GM18867 (cell line): Measurements from ENCODE around the gene ZCCHC8.
"Not testable (repeated sequence)": the region's sequence is repeated elsewhere in the genome, so short reads cannot be mapped to it uniquely, and the experiment has no call there.

Source experiments
- ATAC-seq: cut with Tn5 transposase; IDR thresholded peaks from one replicate; pipeline ENCODE4 v1.9.1; 2021; ENCODE audit warnings: mild to moderate bottlenecking, moderate library complexity; ENCODE audit not compliant: unreplicated experiment

Gene ZCCHC8

DNA sequence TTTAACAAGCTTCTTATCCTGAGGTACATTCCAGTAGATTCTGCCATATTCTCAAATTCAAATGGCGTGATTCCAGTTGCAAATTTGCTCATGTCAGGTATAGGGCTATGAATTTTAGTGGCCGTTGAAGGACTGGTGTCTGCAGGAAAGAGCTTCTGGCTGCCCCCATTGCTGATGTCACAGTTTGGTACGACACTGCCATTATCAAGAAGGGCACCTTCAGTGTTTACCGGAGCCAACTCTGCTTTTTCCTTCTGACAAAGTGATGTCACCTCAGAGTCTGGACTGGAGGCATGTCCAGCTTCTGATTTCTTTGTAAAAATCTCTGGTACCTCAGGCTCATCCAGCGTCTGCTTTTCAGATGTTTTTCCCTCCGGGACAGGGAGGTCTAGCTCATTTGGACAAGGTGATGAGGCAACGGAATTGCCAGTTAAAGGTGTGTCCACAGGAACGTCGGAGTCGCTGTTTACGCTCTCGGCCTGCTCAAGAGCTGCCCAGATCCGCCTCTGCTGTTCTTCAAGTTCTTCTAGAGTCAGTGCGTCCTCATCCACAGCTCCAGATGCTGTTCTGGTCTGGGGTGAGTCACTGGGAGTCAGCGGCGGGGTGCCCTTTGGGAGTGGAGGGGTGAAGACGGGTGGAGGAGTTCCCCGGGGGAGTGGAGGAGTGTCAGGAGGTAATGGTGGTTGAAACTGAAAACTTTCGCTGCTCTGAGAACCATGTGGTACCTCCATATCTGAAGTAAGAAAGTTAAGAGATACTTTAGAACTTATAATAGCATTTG is 27.0 kb downstream of the ZCCHC8 start:
- no peak for ATAC-seq

DNA sequence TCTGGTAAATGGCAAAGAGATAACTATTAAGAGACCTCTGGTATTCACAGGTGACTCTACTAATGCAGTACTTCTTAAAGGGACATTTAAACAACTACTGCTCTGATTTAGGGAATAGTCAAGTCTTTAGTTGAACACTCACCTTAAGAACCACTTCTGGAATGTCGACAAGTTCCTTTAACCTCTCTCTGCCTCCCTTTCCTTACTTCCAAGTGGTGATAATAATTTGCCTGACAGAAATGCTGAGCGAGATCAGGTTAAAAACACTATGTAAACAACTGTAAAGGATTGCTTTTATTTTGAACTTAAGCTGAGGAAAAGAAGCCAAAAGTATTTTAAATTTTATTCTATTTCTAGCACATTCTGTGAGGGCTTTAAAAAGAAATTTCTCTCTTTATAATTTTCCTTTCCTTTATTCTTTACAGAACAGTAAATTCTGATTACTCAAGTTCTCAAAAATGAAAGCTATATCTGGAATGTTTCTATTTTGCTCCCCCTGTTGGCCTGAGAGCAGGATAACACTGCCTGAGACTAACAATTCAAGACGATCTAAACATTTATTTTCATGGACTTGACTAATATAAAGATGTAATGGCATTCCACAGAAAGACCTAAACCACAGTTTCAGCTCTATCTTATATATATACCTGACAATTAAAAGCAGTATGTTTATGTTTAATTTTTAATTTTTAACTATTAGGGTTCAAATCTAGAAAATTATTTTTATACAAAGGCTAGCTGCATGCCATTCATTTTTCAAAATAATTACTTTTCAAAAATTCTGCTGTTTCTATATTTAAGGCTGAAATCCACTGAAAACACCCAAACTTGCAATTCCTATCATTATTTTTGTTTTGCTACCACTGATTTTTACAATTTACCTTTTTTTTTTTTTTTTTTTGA is 29.2 kb downstream of the ZCCHC8 start:
- ATAC-seq: no peak

DNA sequence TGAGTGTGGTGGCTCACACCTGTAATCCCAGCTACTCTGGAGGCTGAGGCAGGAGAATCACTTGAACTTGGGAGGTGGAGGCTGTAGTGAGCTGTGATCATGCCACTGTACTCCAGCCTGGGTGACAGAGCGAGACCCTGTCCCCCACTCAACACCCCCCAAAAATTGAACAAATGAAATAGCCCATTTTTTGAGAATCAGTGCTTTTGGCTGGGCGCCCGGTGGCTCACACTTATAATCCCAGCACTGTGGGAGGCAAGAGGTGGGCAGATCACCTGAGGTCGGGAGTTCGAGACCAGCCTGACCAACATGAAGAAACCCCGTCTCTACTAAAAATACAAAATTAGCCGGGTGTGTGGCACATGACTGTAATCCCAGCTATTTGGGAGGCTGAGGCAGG is 30.2 kb downstream of the ZCCHC8 start:
- ATAC-seq: not testable (repeated sequence)

DNA sequence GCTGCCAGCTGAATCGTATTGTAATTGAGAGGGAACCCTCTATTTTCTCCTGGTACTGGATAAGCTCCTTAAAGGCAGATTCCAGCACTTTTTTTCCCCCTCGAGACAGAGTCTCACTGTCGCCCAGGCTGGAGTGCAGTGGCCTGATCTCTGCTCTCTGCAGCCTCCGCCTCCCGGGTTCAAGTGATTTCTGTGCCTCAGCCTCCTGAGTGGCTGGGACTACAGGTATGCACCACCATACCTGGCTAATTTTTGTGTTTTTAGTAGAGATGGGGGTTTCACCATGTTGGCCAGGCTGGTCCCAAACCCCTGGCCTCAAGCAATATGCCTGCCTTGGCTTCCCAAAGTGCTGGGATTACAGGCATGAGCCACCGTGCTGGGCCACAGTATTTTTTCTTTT is 30.9 kb downstream of the ZCCHC8 start:
- not testable (repeated sequence) for ATAC-seq

DNA sequence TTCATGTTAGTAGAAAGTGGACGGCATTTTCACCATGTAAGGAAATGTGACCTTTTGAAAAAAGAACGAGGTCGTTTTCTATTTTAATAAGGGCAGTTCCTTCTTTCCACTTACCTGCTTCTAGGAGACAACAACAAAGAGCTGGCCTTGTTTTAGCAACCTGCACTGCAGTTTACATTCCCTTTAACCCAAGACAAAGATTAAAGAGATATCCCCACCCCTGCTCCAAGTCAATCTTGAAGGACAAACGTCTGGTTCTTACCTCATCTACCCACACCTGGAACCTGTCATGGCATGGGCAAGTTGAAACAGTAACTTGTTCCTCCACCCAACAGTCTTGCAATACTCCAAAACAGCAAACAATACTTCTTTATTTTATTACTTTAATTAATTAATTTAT is 32.7 kb downstream of the ZCCHC8 start:
- ATAC-seq: no peak

DNA sequence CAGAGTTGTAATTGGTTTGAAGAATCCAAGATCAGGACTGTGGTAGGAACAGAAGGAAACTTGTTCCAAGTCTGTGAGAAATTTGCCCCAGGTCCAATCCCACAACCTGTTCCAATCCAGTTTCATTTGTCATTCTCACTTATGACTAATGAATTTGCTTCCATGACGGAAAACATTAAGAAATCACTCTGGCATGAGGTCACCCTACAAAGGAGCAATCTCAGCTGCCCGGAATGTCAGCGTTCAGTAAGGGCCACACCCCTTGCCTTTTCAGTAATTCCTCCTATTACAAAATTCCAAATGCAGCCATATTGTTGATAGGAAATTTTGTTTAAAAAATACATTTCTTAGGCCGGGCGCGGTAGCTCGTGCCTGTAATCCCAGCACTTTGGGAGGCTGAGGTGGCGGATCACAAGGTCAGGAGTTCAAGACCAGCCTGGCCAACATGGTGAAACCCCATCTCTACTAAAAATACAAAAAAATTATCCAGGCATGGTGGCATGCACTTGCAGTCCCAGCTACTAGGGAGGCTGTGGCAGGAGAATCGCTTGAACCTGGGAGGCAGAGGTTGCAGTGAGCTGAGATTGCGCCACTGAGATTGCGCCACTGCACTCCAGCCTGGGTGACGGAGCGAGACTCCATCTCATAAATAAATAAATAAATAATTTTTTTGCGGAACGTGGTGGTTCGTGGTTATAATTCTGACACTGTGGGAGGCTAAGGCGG is 36.3 kb downstream of the ZCCHC8 start:
- not testable (repeated sequence) for ATAC-seq

DNA sequence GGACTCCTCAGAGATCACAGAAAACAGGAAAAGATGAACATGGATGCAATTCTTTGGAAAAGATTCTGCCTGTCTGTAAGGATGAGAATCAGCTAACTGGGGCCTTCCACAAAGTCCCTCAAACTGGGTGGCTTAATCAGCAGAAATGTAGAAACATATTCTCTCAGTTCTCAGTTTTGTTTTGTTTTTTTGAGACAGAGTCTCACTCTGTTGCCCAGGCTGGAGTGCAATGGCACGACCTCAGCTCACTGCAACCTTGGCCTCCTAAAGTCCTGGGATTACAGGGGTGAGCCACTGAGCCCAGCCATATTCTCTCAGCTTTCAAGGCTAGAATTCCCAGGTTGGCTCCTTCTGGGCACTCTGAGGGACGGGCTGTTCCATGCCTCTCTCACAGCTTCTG is 40.1 kb downstream of the ZCCHC8 start:
- ATAC-seq: no peak

DNA sequence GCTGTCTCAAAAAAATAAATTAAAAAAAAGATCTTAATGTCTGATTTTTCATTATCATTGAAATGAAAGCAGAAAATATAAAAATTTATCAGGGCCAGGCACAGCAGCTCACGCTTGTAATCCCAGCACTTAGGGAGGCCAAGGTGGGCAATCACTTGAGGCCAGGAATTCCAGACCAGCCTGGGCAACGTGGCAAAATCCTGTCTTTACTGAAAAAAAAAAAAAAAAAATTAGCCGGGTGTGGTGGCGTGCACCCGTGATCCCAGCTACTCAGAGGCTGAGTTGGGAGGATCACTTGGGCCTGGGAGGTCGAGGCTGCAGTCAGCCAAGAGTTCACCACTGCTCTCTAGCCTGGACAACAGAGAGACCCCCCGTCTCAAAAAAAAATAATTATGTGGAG is 40.7 kb downstream of the ZCCHC8 start:
- no peak for ATAC-seq

DNA sequence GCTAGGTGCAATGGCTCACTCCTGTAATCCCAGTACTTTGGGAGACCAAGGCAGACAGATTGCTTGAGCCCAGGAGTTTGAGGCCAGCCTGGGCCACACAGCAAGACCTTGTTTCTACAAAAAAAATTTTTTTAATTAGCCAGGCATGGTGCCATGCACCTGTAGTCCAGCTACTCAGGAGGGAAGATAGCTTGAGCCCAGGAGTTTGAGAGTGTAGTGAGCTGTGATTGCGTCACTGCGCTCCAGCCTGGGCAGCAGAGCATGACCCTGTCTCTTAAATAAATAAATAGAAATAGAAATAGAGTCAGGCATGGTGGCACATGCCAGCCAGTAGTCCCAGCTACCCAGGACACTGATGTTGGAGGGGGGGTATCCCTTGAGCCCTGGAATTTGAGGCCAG is 41.5 kb downstream of the ZCCHC8 start:
- no peak for ATAC-seq

DNA sequence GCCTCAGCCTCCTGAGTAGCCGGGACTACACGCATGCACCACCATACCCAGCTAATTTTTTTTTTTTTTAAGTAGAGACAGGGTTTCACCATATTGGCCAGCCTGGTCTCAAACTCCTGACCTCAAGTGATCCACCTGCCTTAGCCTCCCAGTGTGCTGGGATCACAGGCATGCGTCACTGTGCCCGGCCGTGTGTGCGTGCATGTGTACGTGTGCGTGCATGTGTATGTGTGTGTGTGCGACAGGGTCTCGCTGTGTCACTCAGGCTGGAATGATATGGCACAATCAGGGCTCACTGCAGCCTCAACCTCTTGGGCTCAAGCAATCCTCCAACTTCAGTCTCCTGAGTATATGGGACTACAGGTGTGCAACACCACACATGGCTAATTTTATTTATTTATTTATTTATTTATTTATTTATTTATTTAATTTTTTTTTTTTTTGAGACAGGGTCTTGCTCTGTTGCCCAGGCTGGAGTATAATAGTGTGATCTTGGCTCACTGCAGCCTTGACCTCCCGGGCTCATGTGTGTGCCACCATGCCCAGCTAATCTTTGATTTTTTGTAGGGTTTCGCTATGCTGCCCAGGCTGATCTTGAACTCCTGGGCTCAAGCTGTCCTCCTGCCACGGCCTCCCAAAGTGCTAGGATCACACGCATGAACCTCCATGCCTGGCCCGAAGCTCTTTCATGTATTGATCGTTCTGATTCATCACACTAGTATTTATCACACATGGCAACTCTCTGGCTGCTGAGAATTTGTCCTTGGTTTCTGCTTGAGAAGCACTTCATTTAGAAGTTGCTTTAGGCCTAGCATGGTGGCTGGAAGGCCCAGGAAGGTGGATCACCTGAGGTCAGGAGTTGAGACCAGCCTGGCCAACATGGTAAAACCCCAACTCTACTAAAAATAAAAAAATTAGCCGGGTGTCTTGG is 42.4 kb downstream of the ZCCHC8 start:
- no peak for ATAC-seq

DNA sequence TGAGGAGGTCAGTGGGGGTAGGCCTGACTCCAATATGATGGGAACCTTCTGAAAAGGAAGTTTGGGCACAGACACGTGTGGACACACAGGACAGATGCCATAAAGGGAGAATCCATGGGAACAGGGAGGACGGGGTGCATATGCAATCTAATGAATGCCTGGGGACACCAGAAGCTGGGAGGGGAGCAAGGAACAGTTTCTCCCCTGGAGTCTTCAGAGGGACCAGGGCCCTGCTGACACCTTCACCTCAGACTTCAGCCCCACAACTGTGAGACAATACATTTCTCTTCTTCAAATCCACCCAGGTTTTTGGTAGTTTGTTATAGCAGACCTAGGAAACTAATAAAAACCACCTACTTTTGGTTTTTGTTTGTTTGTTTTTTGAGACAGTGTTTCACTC is 43.1 kb downstream of the ZCCHC8 start:
- ATAC-seq: no peak

DNA sequence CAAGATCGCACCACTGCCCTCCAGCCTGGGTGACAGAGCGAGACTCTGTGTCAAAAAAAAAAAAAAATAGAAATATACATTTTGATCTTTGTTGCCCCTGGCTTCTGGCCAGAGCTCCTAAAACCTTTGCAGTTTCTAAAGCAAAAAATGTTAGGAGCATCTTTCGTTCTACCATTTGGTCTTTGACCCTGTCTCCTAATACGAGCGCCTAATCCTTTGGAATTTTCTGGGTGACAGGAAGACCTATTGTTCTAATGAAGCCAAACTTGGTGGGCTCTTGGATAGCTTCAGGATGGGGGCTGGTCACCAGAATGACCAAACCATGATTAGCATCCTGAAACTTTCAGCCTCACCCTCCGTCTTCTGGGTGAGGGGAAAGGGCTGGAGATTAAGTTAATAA is 46.0 kb downstream of the ZCCHC8 start:
- no peak for ATAC-seq

DNA sequence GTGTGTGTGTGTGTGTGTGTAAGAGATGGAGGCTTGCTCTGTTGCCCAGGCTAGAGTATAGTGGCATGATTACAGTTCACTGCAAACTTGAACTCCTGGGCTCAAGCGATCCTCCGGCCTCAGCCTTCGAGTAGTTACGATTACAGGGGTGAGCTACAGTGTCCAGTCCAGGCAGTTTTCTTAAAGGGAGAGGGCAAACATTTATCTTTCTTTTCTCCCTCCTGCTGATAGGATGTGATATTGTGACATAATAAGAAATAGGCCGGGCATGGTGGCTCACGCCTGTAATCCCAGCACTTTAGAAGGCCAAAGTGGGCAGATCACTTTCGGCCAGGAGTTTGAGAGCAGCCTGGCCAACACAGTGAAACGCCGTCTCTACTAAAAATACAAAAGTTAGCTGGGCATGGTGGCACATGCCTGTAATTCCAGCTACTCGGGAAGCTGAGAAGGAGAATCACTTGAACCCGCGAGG is 46.4 kb downstream of the ZCCHC8 start:
- no peak for ATAC-seq

DNA sequence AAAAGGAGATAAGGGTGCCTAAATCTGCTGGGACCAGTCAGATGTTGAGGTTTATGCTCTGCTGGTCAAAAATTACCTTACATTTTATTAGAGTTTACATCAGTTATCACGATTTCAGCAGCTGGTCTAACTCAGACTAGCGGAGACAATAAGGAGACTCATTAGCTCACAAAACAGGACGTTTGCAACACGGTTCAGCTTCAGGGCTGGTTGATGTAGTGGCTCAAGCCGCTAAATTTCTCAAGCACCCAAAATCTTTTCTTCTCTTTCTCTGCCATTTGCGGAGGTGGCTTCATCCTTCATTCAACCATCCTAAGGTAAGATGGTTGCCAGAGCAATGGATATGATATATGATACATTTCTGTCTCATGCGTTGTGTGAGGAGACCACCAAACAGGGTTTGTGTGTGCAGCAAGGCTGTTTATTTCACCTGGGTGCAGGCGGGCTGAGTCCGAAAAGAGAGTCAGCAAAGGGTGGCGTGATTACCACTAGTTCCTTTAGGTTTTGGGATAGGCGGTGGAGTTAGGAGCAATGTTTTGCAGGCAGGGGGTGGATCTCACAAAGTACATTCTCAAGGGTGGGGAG is 47.9 kb downstream of the ZCCHC8 start:
- no peak for ATAC-seq

DNA sequence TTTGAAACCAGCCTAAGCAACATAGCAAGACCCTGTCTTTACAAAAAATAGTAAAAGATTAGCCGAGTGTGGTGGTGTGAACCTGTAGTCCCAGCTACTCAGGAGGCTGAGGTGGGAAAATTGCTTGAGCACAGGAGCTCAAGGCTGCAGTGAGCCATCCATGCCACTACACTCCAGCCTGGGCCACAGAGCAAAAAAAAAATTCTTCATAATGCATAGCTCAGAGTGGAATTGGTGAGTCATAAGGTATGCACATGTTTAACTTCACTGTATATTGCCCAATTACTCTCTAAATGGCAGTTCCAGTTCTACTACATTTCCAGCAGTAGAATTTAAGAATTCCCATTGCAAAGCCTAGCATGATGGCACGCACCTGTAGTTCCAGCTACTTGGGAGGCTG is 51.4 kb downstream of the ZCCHC8 start:
- ATAC-seq: no peak

DNA sequence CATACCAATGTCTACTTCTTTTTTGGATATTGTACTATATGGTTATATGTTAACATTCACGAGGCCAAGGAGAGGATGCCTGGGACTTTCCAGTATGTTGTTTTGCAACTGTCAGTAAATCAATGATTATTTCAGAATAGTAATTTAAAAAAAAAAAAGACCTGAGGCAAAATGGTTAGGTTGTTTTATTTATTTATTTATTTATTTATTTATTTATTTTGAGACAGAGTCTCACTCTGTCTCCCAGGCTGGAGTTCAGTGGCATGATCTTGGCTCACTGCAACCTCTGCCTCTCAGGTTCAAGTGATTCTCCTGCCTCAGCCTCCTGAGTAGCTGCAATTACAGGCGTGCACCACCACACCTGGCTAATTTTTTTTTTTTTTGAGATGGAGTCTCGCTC is 52.9 kb downstream of the ZCCHC8 start:
- not testable (repeated sequence) for ATAC-seq

DNA sequence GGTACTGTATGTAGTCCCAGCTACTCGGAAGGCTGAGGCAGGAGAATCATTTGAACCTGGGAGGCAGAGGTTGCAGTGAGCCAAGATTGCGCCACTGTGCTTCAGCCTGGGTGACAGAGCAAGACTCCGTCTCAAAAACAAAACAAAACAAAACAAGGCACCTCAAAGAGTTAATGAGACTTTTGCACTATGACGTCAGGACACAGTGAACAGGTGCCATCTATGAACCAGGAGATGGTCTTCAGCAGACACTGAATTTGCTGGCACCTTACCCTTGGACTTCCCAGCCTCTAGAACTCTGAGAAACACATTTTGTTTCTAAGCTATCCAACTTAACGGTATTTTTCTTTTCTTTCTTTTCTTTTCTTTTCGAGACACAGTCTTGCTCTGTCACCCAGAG is 54.3 kb downstream of the ZCCHC8 start:
- ATAC-seq: not testable (repeated sequence)

DNA sequence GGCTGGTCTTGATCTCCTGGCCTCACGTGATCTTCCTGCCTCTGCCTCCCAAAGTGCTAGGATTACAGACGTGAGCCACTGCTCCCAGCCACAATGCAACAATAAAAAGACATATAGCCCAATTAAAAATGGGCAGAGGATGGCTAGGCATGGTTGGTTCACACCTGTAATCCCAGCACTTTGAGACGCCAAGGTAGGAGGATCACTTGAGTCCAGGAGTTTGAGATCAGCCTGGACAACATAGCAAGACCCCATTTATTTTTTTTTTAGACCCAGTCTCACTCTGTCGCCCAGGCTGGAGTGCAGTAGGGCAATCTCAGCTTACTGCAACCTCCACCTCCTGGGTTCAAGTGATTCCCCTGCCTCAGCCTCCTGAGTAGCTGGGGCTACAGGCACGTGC is 56.7 kb downstream of the ZCCHC8 start:
- ATAC-seq: not testable (repeated sequence)

DNA sequence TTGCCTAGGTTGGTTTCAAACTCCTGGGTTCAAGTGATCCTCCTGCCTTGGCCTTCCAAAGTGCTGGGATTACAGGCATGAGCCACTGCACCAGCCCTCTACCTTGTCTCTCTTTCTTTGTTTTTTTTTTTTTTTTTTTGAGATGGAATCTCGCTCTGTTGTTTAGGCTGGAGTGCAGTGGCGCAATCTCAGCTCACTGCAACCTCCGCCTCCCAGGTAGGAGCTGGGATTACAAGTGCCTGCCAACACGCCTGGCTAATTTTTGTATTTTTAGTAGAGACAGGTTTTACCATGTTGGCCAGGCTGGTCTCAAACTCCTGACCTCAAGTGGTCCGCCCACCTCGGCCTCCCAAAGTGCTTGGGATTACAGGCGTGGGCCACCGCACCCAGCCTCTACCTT is 61.9 kb downstream of the ZCCHC8 start:
- ATAC-seq: not testable (repeated sequence)

DNA sequence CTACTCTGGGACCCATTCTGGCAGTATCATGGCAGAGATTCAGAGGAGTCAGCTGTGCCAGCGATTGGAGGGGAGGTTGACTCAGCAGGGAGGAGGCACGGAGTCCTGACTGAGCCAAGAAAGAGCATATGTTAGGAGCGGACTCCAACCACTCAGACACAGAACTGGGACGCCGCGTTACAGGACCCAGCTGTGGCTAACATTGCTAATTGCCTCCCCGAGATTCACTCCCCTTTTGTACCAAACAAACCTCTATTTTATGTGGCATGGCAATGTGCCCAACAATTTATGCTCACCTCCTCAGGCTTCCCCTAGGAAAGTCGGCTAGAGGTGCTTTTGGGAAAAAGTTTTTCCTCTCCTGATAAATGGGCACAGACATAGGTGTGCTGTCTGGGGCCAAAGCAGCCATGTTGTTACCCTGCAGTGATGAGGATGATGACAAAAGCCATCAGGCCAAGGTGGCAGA is 63.0 kb downstream of the ZCCHC8 start:
- ATAC-seq: no peak
